Neural progenitor cell (in vitro differentiated cells): ENCODE data around the gene RBM33. TPM values are rescaled to one million over a fixed set of nuclear protein-coding genes. Genes with fewer than 3 reads are reported as not detected.

Experiments used
- DNase-seq: peaks from one replicate; pipeline ENCODE4 v3.0.0-alpha.2; 2016; ENCODE audit warnings: low spot score
- H2AFZ ChIP-seq: fragments of 200-600 bp; sonication (generic); replicated peaks from 2 replicates; pipeline ENCODE4 v1.6.1; 2016; ENCODE audit warnings: antibody characterized with exemption
- H3F3A ChIP-seq: fragments of 200-600 bp; sonication (generic); 2 replicates; pipeline ENCODE4 v1.6.1; 2016; ENCODE audit warnings: antibody characterized with exemption, low read depth
- H3K27ac ChIP-seq: fragments of 200-600 bp; sonication (generic); 2 replicates; pipeline ENCODE4 v1.5.1; 2016; ENCODE audit warnings: mild to moderate bottlenecking
- H3K27me3 ChIP-seq: fragments of 200-600 bp; sonication (generic); 2 replicates; pipeline ENCODE4 v1.6.1; 2016; ENCODE audit warnings: mild to moderate bottlenecking, moderate library complexity
- H3K36me3 ChIP-seq: fragments of 200-600 bp; sonication (generic); 2 replicates; pipeline ENCODE4 v1.5.1; 2016
- H3K4me1 ChIP-seq: fragments of 200-600 bp; sonication (generic); 2 replicates; pipeline ENCODE4 v1.6.1; 2016; ENCODE audit warnings: mixed run types
- H3K4me2 ChIP-seq: fragments of 200-600 bp; sonication (generic); 2 replicates; pipeline ENCODE4 v1.6.1; 2016
- H3K4me3 ChIP-seq: fragments of 200-600 bp; sonication (generic); 2 replicates; pipeline ENCODE4 v1.5.1; 2016
- H3K79me2 ChIP-seq: fragments of 200-600 bp; sonication (generic); 2 replicates; pipeline ENCODE4 v1.6.1; 2016; ENCODE audit warnings: low read depth
- H3K9ac ChIP-seq: fragments of 200-600 bp; sonication (generic); 2 replicates; pipeline ENCODE4 v1.6.1; 2016
- H3K9me3 ChIP-seq: fragments of 200-600 bp; sonication (generic); 2 replicates; pipeline ENCODE4 v1.5.1; 2016; ENCODE audit warnings: low read depth
- H4K20me1 ChIP-seq: fragments of 200-600 bp; sonication (generic); 2 replicates; pipeline ENCODE4 v1.6.1; 2016; ENCODE audit warnings: low read depth
- H3K27ac Mint-ChIP-seq: 3 replicates; pipeline ENCODE4 v1.8.0; 2021; ENCODE audit warnings: mixed read lengths
- H3K27me3 Mint-ChIP-seq: 2 replicates; pipeline ENCODE4 v1.8.0; 2022; ENCODE audit warnings: low read depth, mild to moderate bottlenecking, inconsistent platforms, moderate library complexity, mixed read lengths; ENCODE audit not compliant: insufficient read depth
- H3K36me3 Mint-ChIP-seq: 3 replicates; pipeline ENCODE4 v1.8.0; 2021; ENCODE audit warnings: mixed read lengths
- H3K4me1 Mint-ChIP-seq: 3 replicates; pipeline ENCODE4 v1.8.0; 2021; ENCODE audit warnings: mixed read lengths
- H3K4me3 Mint-ChIP-seq: 3 replicates; pipeline ENCODE4 v1.8.0; 2021; ENCODE audit warnings: mild to moderate bottlenecking, moderate library complexity, mixed read lengths
- H3K9me3 Mint-ChIP-seq: 3 replicates; pipeline ENCODE4 v1.8.0; 2020; ENCODE audit warnings: mixed read lengths
- CTCF ChIP-seq: fragments of 200-600 bp; sonication (generic); IDR thresholded peaks from 2 replicates; pipeline ENCODE4 v1.5.1; 2017; ENCODE audit warnings: antibody characterized with exemption, mild to moderate bottlenecking
- EZH2 ChIP-seq: fragments of 200-600 bp; sonication (generic); IDR thresholded peaks from 2 replicates; pipeline ENCODE4 v1.6.1; 2017; ENCODE audit warnings: antibody characterized with exemption, mild to moderate bottlenecking, moderate library complexity
- EZH2phosphoT487 ChIP-seq: fragments of 200-600 bp; sonication (generic); IDR thresholded peaks from 2 replicates; pipeline ENCODE4 v1.6.1; 2017; ENCODE audit warnings: antibody characterized with exemption
- total RNA-seq: library from RNA; depleted of rRNA; stranded (reverse); fragments of >200 nt; gene quantifications from 2 replicates; pipeline ENCODE4 v1.2.3, GENCODE V29; 2015; ENCODE audit warnings: low replicate concordance

RBM33 gene
- total RNA-seq, 1 donor from 2014 or later, result 48.6 TPM

GRCh38 chr7:155609185-155609584, 35.3 kb upstream of the RBM33 start:
- H3K36me3 Mint-ChIP-seq, result peaks cover 2% of the 10 kb centered on the region
- H3K79me2 ChIP-seq, result no peaks in the 10 kb centered on the region
- no peaks in the 10 kb centered on the region for H3K36me3 ChIP-seq
- DNase-seq, result no peak
- no peaks in the 10 kb centered on the region for H3F3A ChIP-seq
- H3K4me1 ChIP-seq, result no peaks in the 10 kb centered on the region
- no peak overlapping the region for H3K27ac Mint-ChIP-seq
- no peak overlapping the region for H3K4me3 ChIP-seq
- H3K27me3 ChIP-seq, result no peaks in the 10 kb centered on the region
- no peak overlapping the region for H3K27ac ChIP-seq
- H4K20me1 ChIP-seq, result no peaks in the 10 kb centered on the region
- H3K27me3 Mint-ChIP-seq, result peaks cover 2% of the 10 kb centered on the region
- no peaks in the 10 kb centered on the region for H3K9me3 ChIP-seq
- H3K4me3 Mint-ChIP-seq, result no peak overlapping the region
- H2AFZ ChIP-seq, result no peak overlapping the region
- no peak for TF ChIP-seq EZH2phosphoT487
- TF ChIP-seq CTCF, result no peak
- no peak for TF ChIP-seq EZH2
- no peak overlapping the region for H3K4me2 ChIP-seq
- H3K9ac ChIP-seq, result no peak overlapping the region
- peaks cover 14% of the 10 kb centered on the region for H3K9me3 Mint-ChIP-seq
- no peaks in the 10 kb centered on the region for H3K4me1 Mint-ChIP-seq

DNA sequence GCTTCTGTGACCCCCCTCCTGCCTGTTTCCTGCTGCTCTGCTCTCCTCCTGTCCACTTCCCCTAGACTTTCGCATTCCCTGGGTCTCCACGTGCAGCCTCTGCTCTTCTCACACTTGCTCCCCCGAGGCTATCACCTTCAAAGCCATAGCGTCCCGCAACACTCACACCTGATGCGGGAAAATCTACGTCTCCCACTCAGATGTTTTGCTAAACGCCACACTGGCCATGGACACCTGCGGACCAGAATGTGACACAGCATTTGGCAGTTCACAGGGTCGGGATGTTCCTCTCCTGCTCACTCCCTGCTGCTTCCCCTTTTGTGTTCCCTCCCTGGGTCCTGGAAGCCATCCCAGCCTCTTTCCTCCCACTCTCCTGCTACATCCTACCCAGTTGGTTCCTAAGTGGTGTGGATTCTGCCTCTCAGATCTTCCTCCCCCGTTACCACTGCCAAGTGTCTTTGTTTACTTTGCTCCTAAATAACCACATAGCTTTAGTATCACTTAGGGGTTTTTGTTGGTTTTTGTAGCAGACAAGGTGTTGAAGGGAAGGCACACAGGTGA, 33.7 kb upstream of the RBM33 start:
- no peaks in the 10 kb centered on the region for H4K20me1 ChIP-seq
- Mint-ChIP-seq H3K4me3 (no peak overlapping the region), H3K27me3 (peaks cover 2% of the 10 kb centered on the region), H3K4me1 (no peaks in the 10 kb centered on the region), H3K27ac (no peak overlapping the region), H3K9me3 (peaks cover 22% of the 10 kb centered on the region), H3K36me3 (peaks cover 11% of the 10 kb centered on the region)
- H3K79me2 ChIP-seq, result no peaks in the 10 kb centered on the region
- TF ChIP-seq EZH2phosphoT487 (no peak), CTCF (no peak), EZH2 (no peak)
- H3F3A ChIP-seq, result no peaks in the 10 kb centered on the region
- H3K36me3 ChIP-seq, result no peaks in the 10 kb centered on the region
- H3K4me2 ChIP-seq, result no peak overlapping the region
- no peak overlapping the region for H3K4me3 ChIP-seq
- H3K27ac ChIP-seq, result no peak overlapping the region
- H3K9ac ChIP-seq, result no peak overlapping the region
- no peaks in the 10 kb centered on the region for H3K27me3 ChIP-seq
- H3K4me1 ChIP-seq, result no peaks in the 10 kb centered on the region
- H2AFZ ChIP-seq, result no peak overlapping the region
- no peak for DNase-seq
- no peaks in the 10 kb centered on the region for H3K9me3 ChIP-seq

DNA sequence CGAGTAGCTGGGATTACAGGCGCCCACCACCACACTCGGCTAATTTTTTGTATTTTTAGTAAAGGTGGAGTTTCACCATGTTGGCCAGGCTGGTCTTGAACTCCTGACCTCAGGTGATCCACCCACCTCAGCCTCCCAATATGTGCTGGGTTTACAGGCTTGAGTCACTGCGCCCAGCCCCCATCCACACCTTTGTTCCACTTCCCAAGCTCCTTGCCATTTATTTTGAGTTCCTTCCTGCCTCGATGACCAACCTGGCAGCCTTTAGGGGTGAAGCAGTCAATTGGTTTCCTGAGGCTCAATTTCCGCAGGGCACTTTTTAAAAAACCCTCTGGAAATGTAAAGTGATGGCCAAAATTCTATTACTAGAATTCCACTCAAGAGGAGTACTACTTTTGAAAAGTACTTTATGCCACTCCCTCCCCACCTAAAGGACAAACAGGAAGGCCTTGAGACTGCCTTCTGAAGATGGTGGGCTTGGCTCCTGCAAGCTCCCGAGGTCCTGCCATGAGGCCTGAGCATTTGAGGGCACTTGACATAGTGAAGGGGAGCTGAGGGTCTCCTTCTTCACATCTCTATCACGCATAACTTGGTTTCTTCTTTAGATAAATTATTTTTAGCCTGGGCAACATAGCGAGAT, 32.5 kb upstream of the RBM33 start:
- H3K9me3 ChIP-seq, result no peaks in the 10 kb centered on the region
- H4K20me1 ChIP-seq, result no peaks in the 10 kb centered on the region
- no peaks in the 10 kb centered on the region for H3K36me3 ChIP-seq
- H2AFZ ChIP-seq, result no peak overlapping the region
- Mint-ChIP-seq H3K36me3 (peaks cover 15% of the 10 kb centered on the region), H3K27ac (no peak overlapping the region), H3K9me3 (peaks cover 22% of the 10 kb centered on the region), H3K4me3 (no peak overlapping the region), H3K27me3 (peaks cover 3% of the 10 kb centered on the region), H3K4me1 (no peaks in the 10 kb centered on the region)
- H3K9ac ChIP-seq, result no peak overlapping the region
- no peak overlapping the region for H3K4me3 ChIP-seq
- no peak for DNase-seq
- no peaks in the 10 kb centered on the region for H3K4me1 ChIP-seq
- no peak for TF ChIP-seq EZH2
- TF ChIP-seq CTCF, result no peak
- TF ChIP-seq EZH2phosphoT487, result no peak
- no peak overlapping the region for H3K4me2 ChIP-seq
- no peaks in the 10 kb centered on the region for H3F3A ChIP-seq
- no peaks in the 10 kb centered on the region for H3K79me2 ChIP-seq
- H3K27ac ChIP-seq, result no peak overlapping the region
- no peaks in the 10 kb centered on the region for H3K27me3 ChIP-seq
